HepG2 (cell line): Measurements from ENCODE around the gene SMIM43. TPM values are rescaled to one million over a fixed set of nuclear protein-coding genes. Genes with fewer than 3 reads are reported as not detected.

Source experiments
- ATAC-seq: fragments of 200-7000 bp; cut with Tn5 transposase; 3 replicates; pipeline ENCODE4 v1.9.1; 2020; ENCODE audit warnings: mild to moderate bottlenecking, moderate library complexity
- BruUV-seq: library from RNA; stranded (reverse); fragments of 400-500 nt; replicated peaks from 2 replicates; lab custom pipeline; 2021; lab: Mats Ljungman, UMichigan
- CTCF ChIA-PET: fragments of 300-600 bp; formaldehyde crosslinking; extraction: SDS; loops from one replicate; lab custom pipeline; 2021; ENCODE audit warnings: low total read pairs, inconsistent platforms, low intra/inter-chr PET ratio; lab: Yijun Ruan, JAX
- POLR2A ChIA-PET: fragments of 350-600 bp; sonication (Branson Sonifier 250); formaldehyde crosslinking; loops from one replicate; lab custom pipeline; 2020; ENCODE audit warnings: antibody characterized with exemption, inconsistent platforms; lab: Yijun Ruan, JAX
- DNase-seq: peaks from one replicate; pipeline ENCODE4 v3.0.0-alpha.2; 2015; ENCODE audit warnings: low spot score
- FAIRE-seq: peaks from 3 replicates; lab custom pipeline; 2011; peaks lifted over from hg19 to GRCh38; lab: Jason Lieb, UNC
- H2AFZ ChIP-seq: one replicate; pipeline ENCODE4 v1.6.1; 2011; ENCODE audit warnings: low read length, inconsistent platforms
- H3K27ac ChIP-seq: fragments of 300-600 bp; 3 replicates; pipeline ENCODE4 v1.8.0; 2011; ENCODE audit warnings: mixed run types, mild to moderate bottlenecking, mixed read lengths, low read length, inconsistent platforms; ENCODE audit not compliant: insufficient read depth; ENCODE audit errors: extremely low read length
- H3K27me3 ChIP-seq, 2 experiments: fragments of 200-600 bp in 1 of 2; 2 replicates in 1 of 2; 3 replicates in 1 of 2; pipeline versions ENCODE4 v1.6.0 to v1.8.0; 2011; ENCODE audit warnings: low read length in 2 of 2, mild to moderate bottlenecking in 2 of 2, moderate library complexity in 2 of 2, inconsistent platforms in 1 of 2; ENCODE audit not compliant: insufficient read depth in 2 of 2, control insufficient read depth in 1 of 2
- H3K36me3 ChIP-seq, 2 experiments: fragments of 200-600 bp in 1 of 2; replicated peaks in 1 of 2; 2 replicates in 1 of 2; 3 replicates in 1 of 2; pipeline versions ENCODE4 v1.5.1 to v1.8.0; 2011; ENCODE audit warnings: low read length in 2 of 2, inconsistent platforms in 1 of 2; ENCODE audit not compliant: insufficient read depth in 2 of 2, control insufficient read depth in 1 of 2
- H3K4me1 ChIP-seq: 2 replicates; pipeline ENCODE4 v1.5.1; 2012; ENCODE audit warnings: low read length, inconsistent platforms; ENCODE audit not compliant: insufficient read depth
- H3K4me2 ChIP-seq: 2 replicates; pipeline ENCODE4 v1.6.0; 2011; ENCODE audit warnings: low read depth, low read length, inconsistent platforms
- H3K4me3 ChIP-seq, 3 experiments: fragments of 200-600 bp in 1 of 3; sonication (generic), shearing (Covaris generic) in 1 of 3; replicated peaks in 1 of 3; 2 replicates each; pipeline ENCODE4 v1.5.1; 2011 to 2016; ENCODE audit warnings: low read length in 3 of 3, inconsistent platforms in 2 of 3, low read depth in 2 of 3, mild to moderate bottlenecking in 2 of 3, control low read depth in 1 of 3, mixed read lengths in 1 of 3; ENCODE audit not compliant: insufficient read depth in 1 of 3
- H3K79me2 ChIP-seq: one replicate; pipeline ENCODE4 v1.6.1; 2011; ENCODE audit warnings: low read length, inconsistent platforms; ENCODE audit not compliant: insufficient read depth
- H3K9ac ChIP-seq: 2 replicates; pipeline ENCODE4 v1.6.0; 2011; ENCODE audit warnings: mild to moderate bottlenecking, low read depth, low read length, inconsistent platforms; ENCODE audit not compliant: insufficient read depth
- H3K9me3 ChIP-seq: 2 replicates; pipeline ENCODE4 v1.5.1; 2012; ENCODE audit warnings: mild to moderate bottlenecking, low read length
- H4K20me1 ChIP-seq: 2 replicates; pipeline ENCODE4 v1.6.0; 2011; ENCODE audit warnings: inconsistent platforms, mild to moderate bottlenecking, low read length, moderate library complexity; ENCODE audit not compliant: insufficient read depth
- CCDC6 ChIP-seq: sonication (generic); formaldehyde crosslinking; IDR thresholded peaks from 2 replicates; pipeline ENCODE4 v1.8.1; 2022; ENCODE audit warnings: mild to moderate bottlenecking, missing genetic modification reagents, moderate library complexity
- ELF3 ChIP-seq: IDR thresholded peaks from 2 replicates; pipeline ENCODE4 v1.6.1; 2016; ENCODE audit warnings: missing genetic modification reagents, missing compliant biosample characterization
- JUNB ChIP-seq: sonication (generic); formaldehyde crosslinking; IDR thresholded peaks from 2 replicates; pipeline ENCODE4 v1.8.0; 2022; ENCODE audit warnings: missing genetic modification reagents, mild to moderate bottlenecking, borderline replicate concordance
- LCORL ChIP-seq, 2 experiments: fragments of 450-650 bp in 1 of 2; sonication (generic) in 1 of 2; formaldehyde crosslinking in 1 of 2; IDR thresholded peaks; 2 replicates each; pipeline versions ENCODE4 v1.5.0 to v1.6.1; 2017 to 2020; ENCODE audit warnings: antibody characterized with exemption in 1 of 2, missing genetic modification reagents in 1 of 2
- MIER2 ChIP-seq: IDR thresholded peaks from 2 replicates; pipeline ENCODE4 v1.6.1; 2016; ENCODE audit warnings: missing biosample characterization, missing genetic modification reagents
- POGZ ChIP-seq: sonication (generic); formaldehyde crosslinking; IDR thresholded peaks from 2 replicates; pipeline ENCODE4 v1.4.0; 2020; ENCODE audit warnings: mild to moderate bottlenecking, missing genetic modification reagents
- XRCC5 ChIP-seq: fragments of 200-400 bp; formaldehyde crosslinking; optimal IDR thresholded peaks from 2 replicates; pipeline ENCODE3; 2017; ENCODE audit warnings: mild to moderate bottlenecking, low read length
- ZNF326 ChIP-seq: sonication (generic); formaldehyde crosslinking; IDR thresholded peaks from 2 replicates; pipeline ENCODE4 v1.4.0; 2020; ENCODE audit warnings: missing genetic modification reagents, borderline replicate concordance
- ZNF501 ChIP-seq: sonication (generic); formaldehyde crosslinking; IDR thresholded peaks from 2 replicates; pipeline ENCODE4 v1.5.1; 2020; ENCODE audit warnings: mild to moderate bottlenecking, moderate library complexity, missing genetic modification reagents
- ZNF691 ChIP-seq: sonication (generic); formaldehyde crosslinking; IDR thresholded peaks from 2 replicates; pipeline ENCODE4 v1.4.0; 2020; ENCODE audit warnings: missing genetic modification reagents, low read depth, mild to moderate bottlenecking, borderline replicate concordance
- WGBS: methylation state at CpG from one replicate; pipeline ENCODE4 v1.1.6; 2017; ENCODE audit warnings: low lambda C conversion rate; 5-methylcytosine and 5-hydroxymethylcytosine counted together
- in situ Hi-C: cut with HindIII; loops from 2 replicates; pipeline ENCODE4 v1.10.0; 2017; ENCODE audit warnings: low pct_unique_long_range_greater_than_20kb; ENCODE audit not compliant: extremely low pct_ligation_motif_present
- intact Hi-C: fragments of 100-400 bp; cut with micrococcal nuclease; formaldehyde crosslinking; loops from one replicate; pipeline ENCODE4 v1.10.0; 2022; ENCODE audit not compliant: unreplicated experiment
- polyA plus RNA-seq, 8 experiments: library from polyadenylated mRNA; depleted of rRNA in 3 of 8; stranded (reverse) in 7 of 8; unstranded in 1 of 8; fragments of >200 nt; fragmentation: Illumina TruSeq in 4 of 8; extraction: Trizol in 4 of 8; gene quantifications; 2 replicates each; pipeline versions ENCODE4 v1.2.1 to v1.2.3, GENCODE V29; 2011 to 2016; ENCODE audit warnings: low read depth in 4 of 8, missing spikeins in 1 of 8, mixed read lengths in 1 of 8; ENCODE audit not compliant: insufficient read depth in 1 of 8
- total RNA-seq, 5 experiments: library from RNA; depleted of rRNA; stranded (reverse); fragments of >200 nt; fragmentation: Illumina TruSeq; extraction: Trizol; gene quantifications; 2 replicates each; pipeline ENCODE4 v1.2.3, GENCODE V29; 2016; ENCODE audit warnings: low read depth in 1 of 5
- TF ChIP-seq, protein P1 (sequence below): sonication (generic); formaldehyde crosslinking; IDR thresholded peaks from 2 replicates; pipeline ENCODE4 v1.5.1; 2020; ENCODE audit warnings: mild to moderate bottlenecking, missing genetic modification reagents, borderline replicate concordance
- TF ChIP-seq, protein P2 (sequence below): fragments of 450-650 bp; IDR thresholded peaks from 2 replicates; pipeline ENCODE4 v1.6.1; 2016

SMIM43 gene
- total and polyA plus RNA-seq, 2 of the 13 experiments (the other 11 are each of a cell fraction or from before 2014, with no cell fraction given), result not detected

- DNase-seq (peak; percentile 70), ATAC-seq (peak; percentile 100), FAIRE-seq (peak; percentile 37)
- WGBS, result under 1% methylated on average over 18 of the region's 18 CpGs
- in situ Hi-C loops, result no loop called here
- H3K4me2 ChIP-seq, result peak overlapping the region; percentile 85
- peaks cover 7% of the 10 kb centered on the region; the same call in 1 of the 2 replicates for H3K4me1 ChIP-seq
- H3K9me3 ChIP-seq, result no peaks in the 10 kb centered on the region
- no peak overlapping the region for H3K27ac ChIP-seq
- H4K20me1 ChIP-seq, result no peaks in the 10 kb centered on the region
- peak overlapping the region; percentile 89 for H2AFZ ChIP-seq
- H3K4me3 ChIP-seq, result peak overlapping the region; percentile 31 to 58 (median 47); a peak in 5 of 6 replicates
- no peaks in the 10 kb centered on the region for H3K79me2 ChIP-seq
- no TSS peak for BruUV-seq
- no peaks in the 10 kb centered on the region for H3K36me3 ChIP-seq
- POLR2A ChIA-PET, result interaction anchor here (1.1 to 2.4 kb wide), 4 partner anchors 15 to 90 kb away, joined by 3 to 15 read pairs (median 4); partner anchors contain the start of genes ANXA5 and EXOSC9
- H3K9ac ChIP-seq, result peak overlapping the region; percentile 28; the same call in 1 of the 2 replicates
- intact Hi-C loops, result loop anchor here (1.0 to 5.0 kb wide), 2 partner anchors 15 to 34 kb away; no protein-coding TSS in a partner anchor
- CTCF ChIA-PET, result no interaction called here
- peaks cover 0 to 7% of the 10 kb centered on the region in 2 experiments; a peak in 2 of 5 replicates for H3K27me3 ChIP-seq
- peak; percentile 29; the same call in 1 of the 2 replicates for TF ChIP-seq CCDC6 (CRISPR knock-in tag)
- TF ChIP-seq LCORL (IDR thresholded peaks at IDR 0.05), result no peak
- TF ChIP-seq LCORL (CRISPR knock-in tag; IDR thresholded peaks at IDR 0.05), result peak; percentile 96
- TF ChIP-seq ZNF501 (CRISPR knock-in tag), result peak; percentile 54
- peak; percentile 91 for TF ChIP-seq JUNB (CRISPR knock-in tag)
- TF ChIP-seq ELF3 (CRISPR knock-in tag), result no peak
- TF ChIP-seq ZNF691 (CRISPR knock-in tag), result no peak
- peak; percentile 79 for TF ChIP-seq XRCC5
- TF ChIP-seq ZNF326, result no peak
- TF ChIP-seq MIER2 (CRISPR knock-in tag), result 0 out of 2 replicates have a peak, but pooled peaks have one; percentile 40
- TF ChIP-seq, protein P1, sequence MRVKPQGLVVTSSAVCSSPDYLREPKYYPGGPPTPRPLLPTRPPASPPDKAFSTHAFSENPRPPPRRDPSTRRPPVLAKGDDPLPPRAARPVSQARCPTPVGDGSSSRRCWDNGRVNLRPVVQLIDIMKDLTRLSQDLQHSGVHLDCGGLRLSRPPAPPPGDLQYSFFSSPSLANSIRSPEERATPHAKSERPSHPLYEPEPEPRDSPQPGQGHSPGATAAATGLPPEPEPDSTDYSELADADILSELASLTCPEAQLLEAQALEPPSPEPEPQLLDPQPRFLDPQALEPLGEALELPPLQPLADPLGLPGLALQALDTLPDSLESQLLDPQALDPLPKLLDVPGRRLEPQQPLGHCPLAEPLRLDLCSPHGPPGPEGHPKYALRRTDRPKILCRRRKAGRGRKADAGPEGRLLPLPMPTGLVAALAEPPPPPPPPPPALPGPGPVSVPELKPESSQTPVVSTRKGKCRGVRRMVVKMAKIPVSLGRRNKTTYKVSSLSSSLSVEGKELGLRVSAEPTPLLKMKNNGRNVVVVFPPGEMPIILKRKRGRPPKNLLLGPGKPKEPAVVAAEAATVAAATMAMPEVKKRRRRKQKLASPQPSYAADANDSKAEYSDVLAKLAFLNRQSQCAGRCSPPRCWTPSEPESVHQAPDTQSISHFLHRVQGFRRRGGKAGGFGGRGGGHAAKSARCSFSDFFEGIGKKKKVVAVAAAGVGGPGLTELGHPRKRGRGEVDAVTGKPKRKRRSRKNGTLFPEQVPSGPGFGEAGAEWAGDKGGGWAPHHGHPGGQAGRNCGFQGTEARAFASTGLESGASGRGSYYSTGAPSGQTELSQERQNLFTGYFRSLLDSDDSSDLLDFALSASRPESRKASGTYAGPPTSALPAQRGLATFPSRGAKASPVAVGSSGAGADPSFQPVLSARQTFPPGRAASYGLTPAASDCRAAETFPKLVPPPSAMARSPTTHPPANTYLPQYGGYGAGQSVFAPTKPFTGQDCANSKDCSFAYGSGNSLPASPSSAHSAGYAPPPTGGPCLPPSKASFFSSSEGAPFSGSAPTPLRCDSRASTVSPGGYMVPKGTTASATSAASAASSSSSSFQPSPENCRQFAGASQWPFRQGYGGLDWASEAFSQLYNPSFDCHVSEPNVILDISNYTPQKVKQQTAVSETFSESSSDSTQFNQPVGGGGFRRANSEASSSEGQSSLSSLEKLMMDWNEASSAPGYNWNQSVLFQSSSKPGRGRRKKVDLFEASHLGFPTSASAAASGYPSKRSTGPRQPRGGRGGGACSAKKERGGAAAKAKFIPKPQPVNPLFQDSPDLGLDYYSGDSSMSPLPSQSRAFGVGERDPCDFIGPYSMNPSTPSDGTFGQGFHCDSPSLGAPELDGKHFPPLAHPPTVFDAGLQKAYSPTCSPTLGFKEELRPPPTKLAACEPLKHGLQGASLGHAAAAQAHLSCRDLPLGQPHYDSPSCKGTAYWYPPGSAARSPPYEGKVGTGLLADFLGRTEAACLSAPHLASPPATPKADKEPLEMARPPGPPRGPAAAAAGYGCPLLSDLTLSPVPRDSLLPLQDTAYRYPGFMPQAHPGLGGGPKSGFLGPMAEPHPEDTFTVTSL (CRISPR knock-in tag), result peak; percentile 42; the same call in 1 of the 2 replicates
- TF ChIP-seq, protein P2, sequence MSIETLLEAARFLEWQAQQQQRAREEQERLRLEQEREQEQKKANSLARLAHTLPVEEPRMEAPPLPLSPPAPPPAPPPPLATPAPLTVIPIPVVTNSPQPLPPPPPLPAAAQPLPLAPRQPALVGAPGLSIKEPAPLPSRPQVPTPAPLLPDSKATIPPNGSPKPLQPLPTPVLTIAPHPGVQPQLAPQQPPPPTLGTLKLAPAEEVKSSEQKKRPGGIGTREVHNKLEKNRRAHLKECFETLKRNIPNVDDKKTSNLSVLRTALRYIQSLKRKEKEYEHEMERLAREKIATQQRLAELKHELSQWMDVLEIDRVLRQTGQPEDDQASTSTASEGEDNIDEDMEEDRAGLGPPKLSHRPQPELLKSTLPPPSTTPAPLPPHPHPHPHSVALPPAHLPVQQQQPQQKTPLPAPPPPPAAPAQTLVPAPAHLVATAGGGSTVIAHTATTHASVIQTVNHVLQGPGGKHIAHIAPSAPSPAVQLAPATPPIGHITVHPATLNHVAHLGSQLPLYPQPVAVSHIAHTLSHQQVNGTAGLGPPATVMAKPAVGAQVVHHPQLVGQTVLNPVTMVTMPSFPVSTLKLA, result no peak
- 0 out of 2 replicates have a peak, but pooled peaks have one; percentile 29 for TF ChIP-seq POGZ (CRISPR knock-in tag)
Observed at GRCh38 chr4:121711263-121712000, 53.5 kb downstream of the SMIM43 start.
